HG02981 (cell line): ENCODE results near the gene ITPK1.

ENCODE experiments used
- ATAC-seq: cut with Tn5 transposase; IDR thresholded peaks from one replicate; pipeline ENCODE4 v1.9.1; 2021; ENCODE audit warnings: mild to moderate bottlenecking, moderate library complexity; ENCODE audit not compliant: unreplicated experiment

ITPK1 gene

DNA sequence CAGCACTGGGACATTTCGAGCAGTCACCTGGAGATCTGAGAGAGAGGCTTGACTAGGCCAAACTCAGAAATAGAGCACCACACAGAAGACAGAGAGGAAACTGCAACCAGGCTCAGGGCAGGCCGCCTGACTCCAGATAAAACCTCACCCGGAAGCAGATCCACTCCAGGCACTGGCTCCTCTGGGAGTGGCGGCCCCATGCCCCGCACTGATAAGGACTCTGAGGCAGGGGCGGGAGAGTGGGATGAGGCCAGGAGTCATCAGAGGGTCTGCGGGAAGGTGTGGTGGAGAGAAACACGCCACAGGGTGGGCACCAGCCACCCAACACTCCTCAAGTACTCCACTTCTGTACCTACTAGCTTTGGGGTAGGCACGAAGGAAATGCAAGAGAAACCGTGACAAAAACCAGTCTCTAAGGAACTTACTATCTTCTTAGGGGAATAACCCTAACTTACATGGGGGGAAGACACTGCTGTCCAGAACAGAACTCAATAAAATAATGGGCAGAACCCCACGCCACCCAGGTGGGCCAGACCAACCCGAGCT lies 121.5 kb downstream of the ITPK1 start:
- ATAC-seq = no peak

DNA sequence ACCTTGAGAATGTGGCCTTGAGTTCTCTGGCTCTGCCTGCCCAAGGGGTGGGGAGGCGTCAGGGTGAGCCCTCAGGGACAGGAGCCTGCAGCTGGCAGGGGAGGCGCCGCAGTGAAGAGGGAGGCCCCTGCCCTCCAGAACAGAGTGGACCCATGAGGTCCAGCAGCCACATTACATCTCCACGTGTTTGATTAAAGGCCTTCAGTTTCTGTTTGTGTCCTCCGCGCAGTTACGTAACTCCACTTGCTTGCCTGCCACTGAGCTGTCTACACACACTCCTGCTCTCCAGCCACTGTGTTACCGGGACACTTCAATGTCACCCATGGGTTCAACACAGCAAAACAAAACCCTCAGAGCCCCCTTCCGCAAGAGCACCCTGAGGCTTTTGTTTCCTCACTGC lies 122.4 kb downstream of the ITPK1 start:
- ATAC-seq = no peak

DNA sequence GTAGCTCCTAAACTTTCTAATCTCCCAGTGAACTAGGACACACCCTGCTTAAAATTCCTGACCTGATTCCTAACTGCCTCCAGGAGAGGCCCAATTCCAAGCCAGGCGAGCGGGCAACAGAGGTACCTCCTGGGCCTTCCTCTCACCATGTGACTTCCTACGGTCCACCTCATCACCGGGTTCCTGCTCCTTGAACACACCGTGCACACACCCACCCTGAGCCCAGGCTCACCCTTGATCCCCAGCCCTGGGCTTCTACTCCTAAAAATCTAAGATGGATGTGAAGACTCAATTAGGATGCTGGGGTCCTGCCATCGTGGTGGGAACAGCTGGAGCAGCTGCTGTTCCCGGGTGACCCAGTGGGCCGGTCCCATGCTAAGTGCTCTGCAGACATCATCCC lies 124.2 kb downstream of the ITPK1 start:
- ATAC-seq = no peak

DNA sequence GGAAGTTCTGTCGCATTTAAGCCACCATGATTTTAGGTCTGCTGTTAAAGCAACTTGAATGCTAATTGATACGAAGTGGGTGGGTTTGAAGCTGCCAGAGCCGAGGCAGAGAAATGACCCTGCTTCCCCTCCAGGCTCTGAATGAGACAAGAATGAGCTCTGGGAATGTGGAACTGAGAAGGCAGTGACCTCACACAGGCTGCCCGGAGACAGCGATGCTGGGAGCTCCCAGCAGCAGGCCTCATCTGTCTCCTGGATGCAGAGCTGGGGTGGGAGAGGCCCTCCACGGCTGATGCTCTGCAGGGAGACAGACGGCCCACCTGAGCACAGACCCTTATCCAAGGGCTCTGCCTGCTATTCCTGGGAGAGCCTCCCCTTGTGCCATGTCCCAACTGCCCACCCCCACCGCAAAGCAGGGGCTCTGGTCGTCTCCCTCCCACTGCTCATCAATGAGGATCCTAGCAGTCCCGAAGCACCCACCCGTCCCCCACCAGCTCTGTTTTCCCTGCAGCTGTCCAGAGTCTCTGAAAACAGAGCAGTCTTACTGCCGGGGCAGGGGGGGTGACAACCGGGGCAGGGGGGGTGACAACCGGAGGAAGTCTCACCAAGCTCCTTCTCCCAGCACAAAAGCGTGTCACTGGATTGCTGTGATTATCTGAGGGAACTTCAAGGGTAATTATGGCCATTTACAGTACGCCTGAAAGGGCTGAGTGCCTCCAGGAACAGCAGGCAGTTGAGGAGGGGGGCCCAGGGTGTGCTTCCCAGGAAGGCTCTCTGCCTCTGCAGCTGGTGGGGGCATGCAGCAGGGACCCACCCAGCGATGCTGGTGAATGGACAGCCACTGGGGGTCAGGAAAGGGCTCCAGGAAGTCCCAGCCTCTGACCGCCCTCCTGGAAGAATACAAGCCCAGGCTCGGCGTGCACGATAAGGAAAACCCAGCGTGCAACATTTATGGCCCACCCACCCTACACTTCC lies 125.0 kb downstream of the ITPK1 start:
- ATAC-seq = no peak

DNA sequence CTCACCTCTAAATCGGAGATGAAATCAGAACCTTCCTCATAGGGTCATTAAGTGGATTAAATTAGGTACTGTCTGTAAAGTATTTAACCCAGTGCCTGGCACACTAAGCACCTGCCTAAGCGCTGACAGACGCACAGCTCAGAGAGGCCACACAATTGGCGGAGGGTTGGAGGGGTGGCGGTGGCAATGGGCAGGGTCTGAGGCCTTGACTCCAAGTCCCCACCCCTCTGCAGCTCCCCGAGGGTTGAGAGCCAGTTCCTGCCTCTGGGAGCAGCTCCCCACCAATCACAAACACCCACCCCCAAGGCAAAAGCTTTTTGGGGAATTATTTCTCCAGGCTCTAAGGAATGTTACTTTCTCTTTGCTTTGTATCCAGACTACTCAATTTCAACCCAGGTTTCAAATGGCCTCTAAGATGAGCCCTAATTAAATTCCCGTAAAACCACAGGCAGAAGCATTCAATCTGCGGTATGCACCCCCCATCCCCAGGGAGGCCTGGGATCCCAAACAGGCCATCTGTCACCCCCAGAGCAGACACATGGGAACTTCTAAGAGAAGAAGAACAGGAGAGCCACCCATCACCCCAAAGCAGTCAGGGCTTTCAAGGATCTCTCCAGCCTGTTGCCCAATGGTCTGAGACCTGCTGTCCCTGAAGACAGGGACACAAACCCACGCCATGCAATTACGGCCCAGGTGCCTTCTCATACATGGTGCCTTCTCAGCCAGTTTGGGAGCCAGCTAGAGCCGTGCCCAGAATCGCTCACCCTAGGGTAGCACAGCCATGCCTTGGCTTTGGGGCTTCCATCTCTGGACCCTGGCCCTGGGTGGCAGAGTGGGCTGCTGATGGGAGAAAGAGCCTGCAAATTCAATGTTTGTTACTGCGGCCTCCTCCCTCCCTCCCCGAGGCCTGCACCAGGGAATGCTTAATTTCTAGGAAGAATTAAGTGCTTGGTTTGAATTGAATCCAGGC lies 126.7 kb downstream of the ITPK1 start:
- no peak for ATAC-seq

DNA sequence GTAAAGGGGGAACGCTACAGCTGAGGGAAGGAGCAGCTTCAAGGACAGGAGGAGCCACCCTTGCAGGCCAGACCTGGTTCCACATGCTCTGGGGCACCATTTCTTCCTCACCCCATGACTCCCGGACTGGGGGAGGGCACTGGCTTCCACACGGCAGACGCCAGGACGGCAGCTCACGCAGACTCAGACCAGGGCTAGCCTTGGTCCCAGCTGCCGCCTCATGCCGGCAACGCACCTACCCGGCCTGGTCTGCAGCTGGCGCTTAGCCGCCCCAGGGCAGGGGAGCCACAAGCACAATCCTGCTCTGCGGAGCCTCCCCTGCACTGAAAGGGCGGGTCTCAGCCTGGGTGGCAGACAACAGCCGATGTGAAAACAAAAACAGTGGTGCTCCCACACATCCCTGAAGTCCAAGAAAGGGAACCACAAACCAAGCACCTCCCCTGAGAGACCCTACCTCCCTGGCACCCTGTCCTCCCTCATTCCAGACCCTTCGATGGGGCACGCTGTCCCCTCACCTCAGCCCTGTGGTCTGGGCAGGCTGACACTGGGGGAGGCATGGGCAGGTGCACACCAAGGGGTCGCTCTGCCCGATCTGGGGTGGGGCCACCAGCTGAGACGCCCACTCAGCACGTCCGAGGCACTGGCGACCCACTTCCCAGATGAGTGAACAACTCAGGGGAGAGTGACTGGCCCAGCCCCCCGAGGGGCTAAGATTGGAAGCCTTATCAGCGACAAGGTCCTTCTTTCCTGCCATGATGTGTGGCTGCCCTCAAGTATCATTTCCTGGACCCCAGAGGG lies 127.8 kb downstream of the ITPK1 start:
- ATAC-seq = no peak

DNA sequence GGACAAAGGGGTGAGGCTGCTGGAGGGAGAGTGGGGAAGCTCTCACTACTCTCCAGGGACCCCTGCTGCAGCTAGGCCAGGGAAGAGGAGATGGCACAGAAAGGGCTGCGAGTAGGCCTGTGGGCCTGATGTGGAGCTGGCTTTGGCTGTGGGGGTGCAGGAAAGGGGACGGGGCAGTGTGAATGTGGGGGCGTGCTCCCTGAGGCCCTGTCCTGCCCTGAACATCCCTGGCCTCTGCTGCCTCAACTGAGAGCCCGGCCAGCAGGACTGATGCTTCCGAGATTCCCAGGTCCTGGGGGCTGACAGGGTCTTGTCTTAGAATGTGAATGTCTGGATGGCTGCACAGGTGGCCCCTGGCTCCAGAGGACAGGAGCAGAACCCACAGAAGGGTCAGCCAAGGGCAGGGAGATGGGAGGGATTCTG lies 128.6 kb downstream of the ITPK1 start:
- ATAC-seq = no peak

DNA sequence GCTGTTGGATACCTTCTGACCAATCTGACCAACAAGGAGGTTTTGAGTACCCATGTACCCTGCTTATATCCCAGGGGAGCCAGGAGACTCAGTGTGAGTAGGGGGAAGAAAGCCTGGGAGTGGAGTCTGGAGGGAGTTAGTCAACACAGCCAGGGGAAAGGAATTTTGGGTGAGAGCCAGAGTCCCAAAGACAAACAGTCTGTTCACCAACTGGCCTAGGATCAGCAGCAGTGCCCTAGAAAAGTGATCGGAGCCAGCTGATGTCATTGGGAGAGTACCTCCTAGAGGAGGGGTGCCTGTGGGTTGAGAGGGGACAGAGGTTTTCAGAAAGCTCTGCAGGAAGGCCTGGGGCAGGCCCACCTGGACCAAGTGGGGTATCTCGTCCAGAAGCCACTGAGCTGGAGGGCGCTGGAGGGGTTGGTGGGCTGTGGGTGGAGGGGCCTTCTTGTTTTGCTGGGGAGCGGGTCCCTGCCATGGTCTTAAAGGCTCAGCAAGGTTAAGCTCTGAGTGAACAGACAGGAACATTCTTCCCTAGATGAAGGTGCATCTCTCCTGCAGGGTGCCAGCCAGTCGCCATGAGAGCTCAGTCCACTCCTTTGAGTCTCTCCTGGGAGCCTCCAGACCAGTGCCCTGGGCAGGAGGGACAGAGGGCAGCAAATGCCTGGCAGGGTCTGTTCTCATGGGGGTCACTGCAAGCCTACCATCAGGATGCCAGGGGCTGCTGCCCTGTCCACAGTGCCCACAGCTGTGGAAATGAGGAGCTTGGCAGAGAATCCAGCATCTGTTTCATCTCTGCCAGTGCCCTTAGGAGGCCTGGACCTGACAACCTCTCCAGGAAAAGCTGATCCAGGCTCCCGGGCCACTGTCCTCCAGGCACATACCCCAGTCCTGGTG lies 129.2 kb downstream of the ITPK1 start:
- ATAC-seq = no peak

DNA sequence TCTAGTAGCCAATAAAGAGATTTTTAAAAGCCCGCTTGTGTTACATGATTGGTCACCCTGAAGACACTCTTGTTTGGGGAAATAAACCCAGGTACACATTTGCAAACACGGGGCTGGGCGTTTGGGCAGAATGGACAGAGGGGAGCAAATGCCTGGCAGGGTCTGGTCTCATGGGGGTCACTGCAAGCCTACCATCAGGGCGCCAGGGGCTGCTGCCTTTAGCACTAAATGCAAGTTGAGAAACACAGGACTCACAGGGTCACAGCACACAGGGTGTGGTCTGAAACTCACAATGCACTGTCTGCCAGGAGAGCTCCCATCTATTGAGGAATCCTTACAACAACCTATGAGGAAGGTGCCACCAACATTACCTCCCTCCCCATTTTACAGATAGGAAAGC lies 130.2 kb downstream of the ITPK1 start:
- no peak for ATAC-seq

DNA sequence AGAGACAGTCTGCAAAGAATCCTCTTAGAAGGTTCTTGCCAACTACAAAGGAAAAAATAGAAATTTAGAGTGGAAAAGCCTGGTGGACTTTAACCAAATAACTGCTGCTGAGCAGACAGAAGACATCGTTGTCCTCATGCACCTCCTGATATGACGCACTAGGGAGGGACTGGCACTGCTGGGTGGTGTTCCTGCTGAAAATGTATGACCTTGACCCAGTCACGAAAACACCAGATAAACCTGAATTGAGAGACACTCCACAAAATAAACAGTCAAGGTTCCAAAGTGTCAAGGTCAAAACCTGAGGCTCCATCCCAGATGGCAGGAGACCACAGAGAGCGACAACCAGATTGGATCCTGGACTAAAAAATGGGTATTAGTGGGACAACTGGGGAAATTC lies 130.8 kb downstream of the ITPK1 start:
- no peak for ATAC-seq

DNA sequence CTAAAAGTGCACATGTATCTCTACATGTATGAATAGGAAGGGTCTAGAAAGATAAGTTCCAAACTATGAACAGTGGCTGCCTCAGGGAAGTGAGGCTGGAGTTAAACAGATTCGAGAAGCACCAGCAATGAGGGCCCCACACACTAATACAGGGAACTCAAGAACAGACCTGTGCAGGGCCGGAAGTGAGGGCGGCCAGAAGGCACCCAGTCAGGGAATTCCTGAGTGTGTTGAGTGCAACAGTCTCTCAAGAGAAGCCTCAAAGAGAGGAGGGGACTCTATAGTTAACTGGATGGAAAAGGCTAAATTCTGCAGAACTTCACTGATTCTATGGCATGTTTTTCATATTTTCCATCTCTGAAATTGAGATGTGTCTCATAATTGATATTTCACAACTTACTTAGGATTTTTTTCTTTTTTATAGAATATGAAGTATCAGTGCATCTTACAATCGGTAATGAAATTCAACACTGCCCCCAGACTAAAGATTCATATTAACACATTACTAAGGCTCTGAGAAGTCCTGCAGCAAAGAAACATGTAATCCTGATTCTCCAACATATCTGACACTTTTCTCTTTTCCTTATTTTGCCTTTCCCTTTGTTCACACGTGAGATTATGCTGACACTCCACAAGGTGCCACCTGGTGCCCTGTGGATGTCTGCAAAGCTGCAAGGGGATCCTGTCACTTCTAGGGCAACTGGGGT lies 131.5 kb downstream of the ITPK1 start:
- ATAC-seq = no peak

DNA sequence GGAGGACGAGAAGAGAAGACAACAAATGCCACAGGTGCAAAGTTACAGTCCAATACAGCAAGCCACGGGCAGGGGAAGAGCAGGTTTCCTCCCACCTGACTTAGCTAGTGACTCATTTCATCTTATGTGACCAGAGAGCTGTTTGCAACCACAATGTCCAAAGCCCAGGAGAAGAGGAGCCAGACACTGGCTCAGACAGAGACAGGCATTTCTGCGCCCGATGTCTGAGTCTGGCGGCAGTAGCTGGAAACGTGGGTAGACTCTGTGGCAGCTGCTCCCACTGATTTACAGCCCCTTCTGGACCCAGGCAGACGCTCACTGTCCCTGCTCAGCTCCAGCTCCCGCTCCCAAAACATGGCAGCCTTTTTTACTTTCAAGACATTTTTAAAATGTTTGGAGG lies 132.8 kb downstream of the ITPK1 start:
- no peak for ATAC-seq

DNA sequence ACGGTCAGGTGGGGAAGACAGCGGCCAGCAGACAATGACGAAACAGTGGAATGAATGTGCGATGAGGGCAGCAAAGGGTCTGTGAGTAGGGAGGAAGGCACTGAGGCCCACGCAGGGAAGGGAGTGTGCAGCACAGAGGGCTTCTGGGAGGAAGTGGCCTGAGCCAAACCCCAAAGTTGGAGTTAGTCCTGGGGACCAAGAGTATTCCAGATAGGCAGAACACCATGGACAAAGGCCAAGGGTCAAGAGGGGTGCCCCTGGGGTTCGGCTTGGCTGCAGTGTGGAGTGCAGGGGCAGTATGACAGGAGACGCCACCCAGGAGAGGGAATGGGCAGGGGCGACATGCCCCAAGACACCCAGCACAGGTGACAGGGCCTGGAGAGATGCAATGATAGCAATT lies 134.0 kb downstream of the ITPK1 start:
- no peak for ATAC-seq

DNA sequence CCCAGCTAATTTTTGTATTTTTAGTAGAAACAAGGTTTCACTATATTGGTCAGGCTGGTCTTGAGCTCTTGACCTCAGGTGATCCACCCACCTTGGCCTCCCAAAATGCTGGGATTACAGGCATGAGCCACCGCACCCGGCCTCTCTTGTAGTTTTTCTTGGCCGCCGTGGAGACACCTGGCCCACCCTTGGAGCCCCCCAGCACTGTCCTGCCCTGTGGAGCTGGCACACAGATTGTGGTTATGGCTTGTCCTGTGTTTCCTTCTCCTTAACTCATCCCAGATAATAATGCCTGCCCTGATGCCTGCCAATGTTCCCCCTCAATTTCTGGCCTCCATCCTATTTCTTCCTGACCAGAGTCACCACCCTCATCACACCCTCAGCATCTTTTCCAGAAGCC lies 134.9 kb downstream of the ITPK1 start:
- no peak for ATAC-seq

DNA sequence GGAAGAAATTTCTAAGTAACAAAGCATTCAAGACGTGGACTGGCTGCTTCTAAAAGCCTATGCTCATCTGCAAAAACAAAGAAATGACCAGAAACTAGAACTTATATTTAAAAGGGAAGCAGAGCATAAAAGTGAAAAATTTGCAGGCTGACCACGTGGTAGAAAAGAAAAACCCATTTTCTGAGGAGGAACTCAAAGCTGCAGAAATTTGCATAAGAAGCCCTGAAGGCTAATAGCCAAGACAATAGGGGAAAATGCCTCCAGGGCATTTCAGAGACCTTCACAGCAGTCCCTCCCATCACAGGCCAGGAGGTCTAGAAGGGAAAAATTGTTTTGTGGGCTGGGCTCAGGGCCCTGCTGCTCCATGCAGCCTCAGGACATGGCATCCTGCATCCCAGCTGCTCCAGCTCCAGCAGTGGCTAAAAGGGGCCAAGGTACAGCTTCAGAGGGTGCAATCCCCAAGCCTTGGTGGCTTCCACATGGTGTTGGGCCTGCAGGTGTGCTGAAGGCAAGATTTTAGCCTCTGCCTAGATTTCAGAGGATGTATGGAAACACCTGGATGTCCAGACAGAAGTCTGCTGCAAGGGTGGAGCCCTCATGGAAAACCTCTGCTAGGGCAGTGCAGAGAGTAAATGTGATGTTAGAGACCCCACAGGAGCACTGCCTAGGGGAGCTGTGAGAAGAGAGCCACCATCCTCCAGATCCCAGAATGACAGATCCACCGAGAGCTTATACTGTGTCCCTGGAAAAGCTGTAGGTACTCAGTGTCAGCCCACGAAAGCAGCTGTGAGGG lies 137.3 kb downstream of the ITPK1 start:
- ATAC-seq = no peak

DNA sequence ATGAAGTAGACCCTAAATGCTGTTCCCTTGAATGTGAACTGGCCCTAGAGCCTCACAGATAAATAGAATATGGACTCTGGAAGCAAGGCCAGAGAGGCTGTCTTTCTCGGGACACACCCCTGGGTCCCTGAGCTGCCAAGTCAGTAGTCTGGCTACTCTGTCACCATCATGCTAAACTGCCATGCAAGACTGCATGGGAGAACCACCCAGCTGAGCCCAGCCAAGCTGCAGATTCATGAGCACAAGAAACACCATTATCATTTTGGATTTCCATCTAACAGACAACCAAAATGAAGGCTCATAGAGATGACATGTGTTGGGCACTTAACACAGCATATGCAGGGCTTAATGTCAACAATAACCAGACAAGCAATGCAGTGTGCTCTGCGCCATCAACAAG lies 139.5 kb downstream of the ITPK1 start:
- no peak for ATAC-seq

DNA sequence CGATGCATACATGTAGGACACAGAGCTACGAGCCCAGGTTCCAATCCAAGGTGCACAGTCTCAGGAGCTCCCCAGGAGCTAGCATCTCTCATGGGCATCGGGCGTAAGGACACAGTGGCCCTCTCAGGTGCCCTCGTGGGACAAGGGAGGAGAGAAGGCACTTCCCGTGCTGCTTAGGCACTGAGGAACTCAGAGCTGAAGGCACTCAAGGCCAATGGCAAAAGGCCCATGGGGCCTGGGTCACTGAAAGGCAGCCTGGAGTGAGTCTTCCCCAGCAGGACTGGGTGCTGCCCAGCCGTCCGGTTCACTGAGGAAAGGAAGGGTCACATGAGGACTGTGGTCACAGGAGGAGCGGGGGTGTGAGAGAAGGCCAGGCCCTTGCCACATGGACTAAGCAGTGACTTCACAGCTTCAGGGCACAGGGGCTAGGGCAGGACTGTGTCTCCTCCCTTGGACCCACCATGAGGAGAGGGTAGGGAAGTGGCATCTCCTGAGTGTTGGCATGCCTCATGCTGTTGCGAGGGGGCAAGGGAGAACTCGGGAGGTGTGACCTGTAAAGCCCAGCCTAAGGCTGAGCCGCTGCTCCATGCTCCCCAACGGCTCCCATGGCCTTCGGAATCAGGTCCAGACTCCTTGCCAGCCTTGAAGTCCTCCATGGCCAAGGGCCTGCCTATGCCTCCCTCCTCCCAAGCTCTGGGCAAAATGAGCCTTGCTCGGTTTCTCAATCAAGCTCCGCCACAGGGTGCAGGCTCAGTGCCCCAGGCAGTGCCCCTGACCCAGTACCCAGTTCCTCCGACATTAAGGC lies 141.0 kb downstream of the ITPK1 start:
- no peak for ATAC-seq
